ENCODE data around the gene E2F3.
"Not testable (repeated sequence)": the region's sequence is repeated elsewhere in the genome, so short reads cannot be mapped to it uniquely, and the experiment has no call there.

Gene E2F3

GRCh38 chr6:20464847-20465246 lies 63.2 kb downstream of the E2F3 start:
- DNase-seq (ENCODE audit: low spot score) (no peak), FAIRE-seq (no peak)

GRCh38 chr6:20465616-20466015 lies 63.9 kb downstream of the E2F3 start:
- FAIRE-seq; DNase-seq (ENCODE audit: low spot score): not testable (repeated sequence)

DNA sequence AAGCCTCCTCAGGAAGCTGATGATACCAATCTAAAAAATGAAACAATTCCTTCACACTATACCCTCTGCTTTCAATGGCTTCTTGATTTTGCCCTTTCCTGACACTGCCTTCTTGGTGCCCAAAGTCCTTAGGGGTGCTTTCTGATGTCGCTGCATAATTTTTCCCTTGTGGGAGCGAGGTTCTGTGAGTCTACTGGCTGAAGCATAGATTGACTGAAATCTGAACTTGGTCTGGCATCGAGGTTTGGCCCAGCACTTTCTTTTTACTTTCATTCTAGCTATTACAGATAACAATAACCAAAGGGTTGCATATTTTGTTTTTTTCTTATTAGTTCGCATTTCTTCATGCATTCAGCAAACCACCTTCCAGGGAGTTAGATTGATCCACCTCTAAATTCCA lies 65.8 kb downstream of the E2F3 start:
- FAIRE-seq: no peak

DNA sequence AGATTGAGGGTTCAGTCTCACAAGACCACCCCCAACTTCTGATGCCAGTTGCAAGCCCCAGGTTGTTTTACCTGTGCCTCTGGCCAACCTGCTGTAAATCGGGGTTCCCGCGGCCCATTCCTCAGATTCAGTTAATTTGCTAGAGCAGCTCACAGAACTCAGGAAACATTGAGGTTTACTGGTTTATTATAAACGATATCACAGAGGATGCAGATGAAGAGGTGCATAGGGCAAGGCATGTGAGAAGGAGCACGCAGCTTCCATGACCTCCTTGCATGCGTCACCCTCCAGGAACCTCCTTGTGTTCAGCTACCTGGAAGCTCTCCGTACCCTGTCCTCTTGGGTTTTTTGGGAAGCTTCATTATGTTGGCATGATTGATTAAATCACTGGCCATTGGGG lies 66.5 kb downstream of the E2F3 start:
- no peak for DNase-seq (ENCODE audit: low spot score)
- no peak for FAIRE-seq

More for the DNA sequence above, 65.8 kb downstream of the E2F3 start:
- no peak for DNase-seq (ENCODE audit: low spot score)

GRCh38 chr6:20472748-20473147 lies 71.1 kb downstream of the E2F3 start:
- FAIRE-seq: no peak
- DNase-seq (ENCODE audit: low spot score): no peak

GRCh38 chr6:20473518-20473917 lies 71.8 kb downstream of the E2F3 start:
- DNase-seq (ENCODE audit: low spot score) (no peak), FAIRE-seq (no peak)

GRCh38 chr6:20474874-20475542 lies 73.3 kb downstream of the E2F3 start:
- FAIRE-seq (no peak), DNase-seq (ENCODE audit: low spot score) (no peak)

GRCh38 chr6:20476501-20477043 lies 74.9 kb downstream of the E2F3 start:
- DNase-seq (ENCODE audit: low spot score) (no peak), FAIRE-seq (no peak)

DNA sequence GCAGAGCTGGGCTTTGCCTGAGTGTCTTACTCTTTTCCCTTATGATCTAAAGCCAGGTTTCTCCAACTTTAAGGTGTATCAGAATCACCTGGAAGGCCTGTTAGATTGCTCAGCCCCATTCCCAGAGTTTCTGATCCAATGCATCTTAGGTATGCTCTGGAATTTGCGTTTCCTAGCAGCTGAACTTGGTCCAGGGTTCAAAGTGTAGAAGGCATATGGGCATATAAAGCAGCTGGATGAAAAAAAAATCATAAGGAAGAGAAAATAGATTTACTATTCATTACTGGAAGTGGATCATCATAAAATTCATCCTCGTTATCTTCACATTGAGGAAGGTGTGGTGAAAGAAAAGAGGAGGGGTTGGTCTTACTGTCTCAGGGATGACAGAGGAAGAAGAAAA lies 75.8 kb downstream of the E2F3 start:
- FAIRE-seq (no peak), DNase-seq (ENCODE audit: low spot score) (no peak)

DNA sequence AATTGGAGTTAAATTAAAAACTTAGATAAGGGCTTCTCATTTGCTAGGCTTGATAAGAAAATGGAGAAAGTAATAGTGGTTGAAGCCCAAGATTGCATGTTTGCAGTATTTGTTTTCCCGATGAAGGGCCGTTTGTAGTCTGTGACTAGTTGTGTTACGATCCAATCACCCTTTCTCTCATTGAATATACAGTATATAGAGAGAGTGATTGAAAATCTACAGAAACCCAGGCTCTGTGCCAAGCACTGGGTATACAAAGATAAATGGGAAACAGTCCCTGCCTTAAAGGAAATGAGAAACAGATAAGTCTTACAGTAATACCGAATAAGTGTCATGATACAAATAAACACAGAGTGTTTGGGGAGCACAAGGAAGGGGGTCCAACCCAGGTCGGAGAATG lies 77.4 kb downstream of the E2F3 start:
- FAIRE-seq: no peak
- no peak for DNase-seq (ENCODE audit: low spot score)

- FAIRE-seq: no peak
These were observed 77.8 kb downstream of the E2F3 start for GRCh38 chr6:20479526-20479925.

GRCh38 chr6:20481281-20481680 lies 79.6 kb downstream of the E2F3 start:
- FAIRE-seq: no peak
- DNase-seq (ENCODE audit: low spot score): no peak

More at GRCh38 chr6:20479526-20479925, 77.8 kb downstream of the E2F3 start:
- no peak for DNase-seq (ENCODE audit: low spot score)

DNA sequence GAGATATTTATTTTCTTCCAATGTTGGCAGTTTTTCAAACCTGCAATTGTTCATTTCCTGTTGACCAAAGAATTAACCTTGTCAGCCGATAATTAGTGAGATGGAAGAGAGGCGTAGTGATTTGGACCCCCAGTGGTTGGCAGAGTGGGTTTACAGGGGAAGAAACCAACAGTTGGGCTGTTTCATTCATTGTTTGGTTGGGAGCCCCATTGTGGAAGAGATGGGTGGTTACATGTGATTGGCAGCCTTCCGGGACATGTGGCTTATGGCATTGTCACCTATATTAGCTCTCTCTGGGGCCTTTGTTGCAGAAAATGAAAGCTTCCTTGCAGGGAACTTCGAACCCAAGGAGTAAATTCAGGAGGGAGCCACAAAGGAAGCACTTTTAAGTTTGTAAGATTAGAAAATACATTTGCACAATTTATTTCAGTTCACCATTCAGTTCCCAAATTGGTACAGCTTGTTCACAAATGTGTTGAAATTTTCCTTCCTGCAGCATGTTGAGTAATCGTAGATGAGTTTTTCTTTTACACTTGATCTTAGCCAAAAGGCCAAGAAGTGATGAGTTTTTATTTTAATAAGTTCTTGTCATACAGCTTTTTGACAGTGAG lies 82.3 kb downstream of the E2F3 start:
- no peak for FAIRE-seq
- DNase-seq (ENCODE audit: low spot score): no peak

DNA sequence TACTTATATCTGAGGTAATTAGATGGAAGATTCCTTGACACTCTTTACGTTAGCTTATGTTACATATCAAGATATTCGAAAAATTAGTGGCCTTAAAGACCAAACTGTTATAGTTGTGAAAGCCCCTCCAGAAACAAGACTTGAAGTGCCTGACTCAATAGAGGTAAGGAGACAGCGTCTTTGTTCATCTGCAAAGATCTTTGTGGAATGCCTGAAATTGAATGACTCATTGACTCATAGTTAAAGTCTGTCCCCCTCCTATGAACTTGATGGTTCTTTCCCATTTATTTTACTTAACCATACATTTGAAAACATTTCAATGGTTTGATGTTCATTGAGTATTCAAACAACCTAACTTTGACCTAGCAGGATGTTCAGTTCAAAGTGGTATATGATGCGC lies 85.0 kb downstream of the E2F3 start:
- DNase-seq (ENCODE audit: low spot score): no peak
- FAIRE-seq: no peak

GRCh38 chr6:20487669-20488375 lies 86.1 kb downstream of the E2F3 start:
- no peak for DNase-seq (ENCODE audit: low spot score)
- no peak for FAIRE-seq

- FAIRE-seq (no peak), DNase-seq (ENCODE audit: low spot score) (no peak)
These were observed 88.9 kb downstream of the E2F3 start for GRCh38 chr6:20490591-20490990.

- DNase-seq (ENCODE audit: low spot score) (no peak), FAIRE-seq (no peak)
These were observed 90.4 kb downstream of the E2F3 start for GRCh38 chr6:20492099-20492498.

GRCh38 chr6:20497216-20498040 lies 95.7 kb downstream of the E2F3 start:
- no peak for FAIRE-seq
- DNase-seq (ENCODE audit: low spot score): no peak

- DNase-seq (ENCODE audit: low spot score): no peak
- no peak for FAIRE-seq
These were observed 96.3 kb downstream of the E2F3 start for GRCh38 chr6:20498041-20498385.

GRCh38 chr6:20509212-20509611 lies 107.5 kb downstream of the E2F3 start:
- DNase-seq (ENCODE audit: low spot score) (no peak), FAIRE-seq (no peak)

- DNase-seq (ENCODE audit: low spot score) (no peak), FAIRE-seq (no peak)
These were observed 110.2 kb downstream of the E2F3 start for GRCh38 chr6:20511852-20512251.

GRCh38 chr6:20525208-20525607 lies 123.5 kb downstream of the E2F3 start:
- FAIRE-seq: not testable (repeated sequence)

More at GRCh38 chr6:20525208-20525607, 123.5 kb downstream of the E2F3 start:
- not testable (repeated sequence) for DNase-seq (ENCODE audit: low spot score)
